ENCODE measurements around the gene TARS2. TPM values are rescaled to one million over a fixed set of nuclear protein-coding genes. Genes with fewer than 3 reads are reported as not detected.

The TARS2 gene
- polyA plus RNA-seq, 1 of the 3 experiments (the other 2 are of a cell fraction), result 22.2 TPM

DNA sequence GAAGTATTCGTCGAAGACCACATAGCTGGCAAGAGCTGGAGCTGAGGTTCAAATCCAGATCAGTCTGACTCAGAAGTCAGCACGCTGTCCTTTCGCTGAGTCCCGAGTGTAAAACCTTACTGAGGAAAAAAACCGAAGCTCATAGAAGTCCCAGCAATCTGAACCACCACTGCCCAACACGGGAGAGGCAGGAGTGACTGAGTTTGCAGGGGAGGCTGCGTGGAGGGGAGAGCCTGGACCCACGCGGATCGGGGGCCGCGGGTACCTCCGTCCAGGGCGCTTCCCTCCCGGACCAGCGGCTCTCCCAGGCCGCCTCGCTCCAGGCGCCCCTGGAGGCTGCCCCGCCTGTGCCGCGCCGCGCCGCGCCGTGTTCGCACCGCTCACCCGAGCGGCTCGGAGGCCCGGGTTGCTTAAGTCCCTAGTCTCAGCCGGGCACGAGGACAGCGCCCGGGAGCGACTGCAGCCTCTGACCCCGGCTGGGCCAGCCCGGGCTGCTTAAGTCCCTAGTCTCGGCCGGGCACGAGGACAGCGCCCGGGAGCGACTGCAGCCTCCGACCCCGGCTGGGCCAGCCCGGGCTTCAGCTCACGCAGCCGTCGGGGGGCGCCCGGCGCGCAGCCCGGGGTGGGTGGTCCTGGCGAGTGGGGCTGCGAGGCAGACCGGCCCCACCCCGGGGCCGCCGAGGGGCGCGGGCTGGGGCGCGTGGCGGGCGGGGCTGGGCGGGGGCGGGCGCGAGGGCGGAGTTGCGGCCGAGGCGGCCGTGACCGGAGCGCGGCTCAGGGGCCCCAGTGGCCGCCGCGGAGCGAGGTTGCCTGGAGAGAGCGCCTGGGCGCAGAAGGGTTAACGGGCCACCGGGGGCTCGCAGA is 61.6 kb downstream of the TARS2 start, which contains the start of gene ADAMTSL4:
ADAMTSL4 (plus strand) TSS at position 777 of the 864 bp plus-strand sequence. CDS start 2,881 bp downstream, outside the sequence.
- Histone ChIP-seq H3K36me3 (replicated peaks in 1 of 2; ENCODE audit: control insufficient read depth in 1 of 2, insufficient read depth in 2 of 2, low read length in 1 of 2) (no peaks in the 10 kb centered on the region), H3K4me3 (ENCODE audit: low read depth in 2 of 2, low read length in 1 of 2) (peak within 1 kb of the TSS; percentile 51 to 61), H3K27ac (ENCODE audit: low read depth in 2 of 2, low read length in 1 of 2) (peak within 1 kb of the TSS in 1 of 2 experiments; percentile 39; a peak in 2 of 4 replicates), H3K4me2 (peak within 1 kb of the TSS; percentile 77), H4K20me1 (ENCODE audit: insufficient read depth) (no peaks in the 10 kb centered on the region), H3K9me3 (no peaks in the 10 kb centered on the region), H3K9me2 (no peaks in the 10 kb centered on the region), H2AFZ (ENCODE audit: low read depth) (peak within 1 kb of the TSS; percentile 50; the same call in 1 of the 2 replicates), H3K79me2 (ENCODE audit: insufficient read depth) (no peaks in the 10 kb centered on the region), H3K27me3 (ENCODE audit: insufficient read depth) (no peaks in the 10 kb centered on the region), H3K9ac (peak within 1 kb of the TSS; percentile 55), H3F3A (replicated peaks; ENCODE audit: insufficient read depth) (peaks cover 17% of the 10 kb centered on the region), H3K4me1 (ENCODE audit: control insufficient read depth in 1 of 2, insufficient read depth in 2 of 2, low read depth in 1 of 2, low read length in 1 of 2) (peaks cover 8 to 13% of the 10 kb centered on the region in 2 experiments; a peak in 2 of 4 replicates)
- 2% methylated on average over 19 of the region's 91 CpGs for WGBS (ENCODE audit: low lambda C conversion rate)
- ChIA-PET CTCF (interaction anchor here (0.7 to 10.0 kb wide), 8 partner anchors 12 to 457 kb away, joined by 3 to 88 read pairs (median 4); partner anchors contain the start of gene MINDY1), POLR2A (interaction anchor here (0.6 to 1.5 kb wide), 4 partner anchors 13 to 140 kb away, joined by 3 to 4 read pairs (median 4); partner anchors contain the start of gene MCL1)
- TF ChIP-seq, protein P1, sequence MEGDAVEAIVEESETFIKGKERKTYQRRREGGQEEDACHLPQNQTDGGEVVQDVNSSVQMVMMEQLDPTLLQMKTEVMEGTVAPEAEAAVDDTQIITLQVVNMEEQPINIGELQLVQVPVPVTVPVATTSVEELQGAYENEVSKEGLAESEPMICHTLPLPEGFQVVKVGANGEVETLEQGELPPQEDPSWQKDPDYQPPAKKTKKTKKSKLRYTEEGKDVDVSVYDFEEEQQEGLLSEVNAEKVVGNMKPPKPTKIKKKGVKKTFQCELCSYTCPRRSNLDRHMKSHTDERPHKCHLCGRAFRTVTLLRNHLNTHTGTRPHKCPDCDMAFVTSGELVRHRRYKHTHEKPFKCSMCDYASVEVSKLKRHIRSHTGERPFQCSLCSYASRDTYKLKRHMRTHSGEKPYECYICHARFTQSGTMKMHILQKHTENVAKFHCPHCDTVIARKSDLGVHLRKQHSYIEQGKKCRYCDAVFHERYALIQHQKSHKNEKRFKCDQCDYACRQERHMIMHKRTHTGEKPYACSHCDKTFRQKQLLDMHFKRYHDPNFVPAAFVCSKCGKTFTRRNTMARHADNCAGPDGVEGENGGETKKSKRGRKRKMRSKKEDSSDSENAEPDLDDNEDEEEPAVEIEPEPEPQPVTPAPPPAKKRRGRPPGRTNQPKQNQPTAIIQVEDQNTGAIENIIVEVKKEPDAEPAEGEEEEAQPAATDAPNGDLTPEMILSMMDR (IDR thresholded peaks at IDR 0.05), result peak; percentile 27; the same call in 1 of the 2 replicates
- TF ChIP-seq NRF1 (IDR thresholded peaks at IDR 0.05; ENCODE audit: low read depth, low read length) (no peak; the same call in 1 of the 2 replicates), EP300 (IDR thresholded peaks at IDR 0.05; ENCODE audit: borderline replicate concordance in 1 of 2, low read depth in 1 of 2, low read length in 1 of 2) (no peak), ELF1 (IDR thresholded peaks at IDR 0.05) (no peak), GATA2 (CRISPR knock-in tag; IDR thresholded peaks at IDR 0.05) (no peak), MXI1 (IDR thresholded peaks at IDR 0.05; ENCODE audit: low read depth, low read length) (peak; percentile 80), SIN3A (IDR thresholded peaks at IDR 0.05; ENCODE audit: borderline replicate concordance, low read depth, low read length) (peak; percentile 22; the same call in 1 of the 2 replicates), POLR2AphosphoS5 (IDR thresholded peaks at IDR 0.05; ENCODE audit: low read depth, low read length) (no peak)
- TF ChIP-seq, protein P2, sequence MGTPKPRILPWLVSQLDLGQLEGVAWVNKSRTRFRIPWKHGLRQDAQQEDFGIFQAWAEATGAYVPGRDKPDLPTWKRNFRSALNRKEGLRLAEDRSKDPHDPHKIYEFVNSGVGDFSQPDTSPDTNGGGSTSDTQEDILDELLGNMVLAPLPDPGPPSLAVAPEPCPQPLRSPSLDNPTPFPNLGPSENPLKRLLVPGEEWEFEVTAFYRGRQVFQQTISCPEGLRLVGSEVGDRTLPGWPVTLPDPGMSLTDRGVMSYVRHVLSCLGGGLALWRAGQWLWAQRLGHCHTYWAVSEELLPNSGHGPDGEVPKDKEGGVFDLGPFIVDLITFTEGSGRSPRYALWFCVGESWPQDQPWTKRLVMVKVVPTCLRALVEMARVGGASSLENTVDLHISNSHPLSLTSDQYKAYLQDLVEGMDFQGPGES (IDR thresholded peaks at IDR 0.05; ENCODE audit: low read depth, low read length), result no peak
- TF ChIP-seq, protein P3, sequence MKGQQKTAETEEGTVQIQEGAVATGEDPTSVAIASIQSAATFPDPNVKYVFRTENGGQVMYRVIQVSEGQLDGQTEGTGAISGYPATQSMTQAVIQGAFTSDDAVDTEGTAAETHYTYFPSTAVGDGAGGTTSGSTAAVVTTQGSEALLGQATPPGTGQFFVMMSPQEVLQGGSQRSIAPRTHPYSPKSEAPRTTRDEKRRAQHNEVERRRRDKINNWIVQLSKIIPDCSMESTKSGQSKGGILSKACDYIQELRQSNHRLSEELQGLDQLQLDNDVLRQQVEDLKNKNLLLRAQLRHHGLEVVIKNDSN (IDR thresholded peaks at IDR 0.05; ENCODE audit: borderline replicate concordance, low read depth), result no peak
- TF ChIP-seq, protein P4, sequence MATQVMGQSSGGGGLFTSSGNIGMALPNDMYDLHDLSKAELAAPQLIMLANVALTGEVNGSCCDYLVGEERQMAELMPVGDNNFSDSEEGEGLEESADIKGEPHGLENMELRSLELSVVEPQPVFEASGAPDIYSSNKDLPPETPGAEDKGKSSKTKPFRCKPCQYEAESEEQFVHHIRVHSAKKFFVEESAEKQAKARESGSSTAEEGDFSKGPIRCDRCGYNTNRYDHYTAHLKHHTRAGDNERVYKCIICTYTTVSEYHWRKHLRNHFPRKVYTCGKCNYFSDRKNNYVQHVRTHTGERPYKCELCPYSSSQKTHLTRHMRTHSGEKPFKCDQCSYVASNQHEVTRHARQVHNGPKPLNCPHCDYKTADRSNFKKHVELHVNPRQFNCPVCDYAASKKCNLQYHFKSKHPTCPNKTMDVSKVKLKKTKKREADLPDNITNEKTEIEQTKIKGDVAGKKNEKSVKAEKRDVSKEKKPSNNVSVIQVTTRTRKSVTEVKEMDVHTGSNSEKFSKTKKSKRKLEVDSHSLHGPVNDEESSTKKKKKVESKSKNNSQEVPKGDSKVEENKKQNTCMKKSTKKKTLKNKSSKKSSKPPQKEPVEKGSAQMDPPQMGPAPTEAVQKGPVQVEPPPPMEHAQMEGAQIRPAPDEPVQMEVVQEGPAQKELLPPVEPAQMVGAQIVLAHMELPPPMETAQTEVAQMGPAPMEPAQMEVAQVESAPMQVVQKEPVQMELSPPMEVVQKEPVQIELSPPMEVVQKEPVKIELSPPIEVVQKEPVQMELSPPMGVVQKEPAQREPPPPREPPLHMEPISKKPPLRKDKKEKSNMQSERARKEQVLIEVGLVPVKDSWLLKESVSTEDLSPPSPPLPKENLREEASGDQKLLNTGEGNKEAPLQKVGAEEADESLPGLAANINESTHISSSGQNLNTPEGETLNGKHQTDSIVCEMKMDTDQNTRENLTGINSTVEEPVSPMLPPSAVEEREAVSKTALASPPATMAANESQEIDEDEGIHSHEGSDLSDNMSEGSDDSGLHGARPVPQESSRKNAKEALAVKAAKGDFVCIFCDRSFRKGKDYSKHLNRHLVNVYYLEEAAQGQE (IDR thresholded peaks at IDR 0.05; ENCODE audit: low read depth, low read length), result peak; percentile 7; the same call in 1 of the 2 replicates
- peak; percentile 90 for DNase-seq
